GM12878 (cell line): ENCODE results near the gene CD68. TPM values are rescaled to one million over a fixed set of nuclear protein-coding genes. Genes with fewer than 3 reads are reported as not detected.
A peak's percentile ranks its signal among the peaks of the same experiment; 100 is the strongest.

Experiments used
- ATAC-seq: fragments of 200-7000 bp; cut with Tn5 transposase; 3 replicates; pipeline ENCODE4 v1.9.1; 2020; ENCODE audit warnings: mild to moderate bottlenecking, moderate library complexity
- BruUV-seq: library from RNA; stranded (reverse); fragments of 400-500 nt; replicated peaks from 2 replicates; lab custom pipeline; 2021; lab: Mats Ljungman, UMichigan
- CTCF ChIA-PET: fragments of 300-600 bp; sonication (Branson Sonifier 250); formaldehyde crosslinking; extraction: SDS; loops from one replicate; lab custom pipeline; 2021; ENCODE audit warnings: inconsistent platforms; lab: Yijun Ruan, JAX
- POLR2A ChIA-PET: fragments of 350-600 bp; formaldehyde crosslinking; extraction: SDS; loops from one replicate; lab custom pipeline; 2021; ENCODE audit warnings: inconsistent platforms; lab: Charles Lee
- RAD21 ChIA-PET: fragments of 300-600 bp; sonication (Branson Sonifier 250); formaldehyde crosslinking; loops from one replicate; lab custom pipeline; 2023; ENCODE audit warnings: antibody characterized with exemption; ENCODE audit not compliant: unreplicated experiment; lab: Charles Lee
- SMC1A ChIA-PET: fragments of 300-600 bp; sonication (Branson Sonifier 250); formaldehyde crosslinking; loops from one replicate; lab custom pipeline; 2023; ENCODE audit not compliant: unreplicated experiment, uncharacterized antibody; lab: Charles Lee
- DNase-seq: peaks from one replicate; pipeline ENCODE4 v3.0.0-alpha.2; 2011; ENCODE audit warnings: low read depth, low spot score
- FAIRE-seq: peaks from 3 replicates; lab custom pipeline; 2011; peaks lifted over from hg19 to GRCh38; lab: Jason Lieb, UNC
- H2AFZ ChIP-seq: 2 replicates; pipeline ENCODE4 v1.6.0; 2011; ENCODE audit warnings: low read depth, low read length, control low read depth; ENCODE audit not compliant: control insufficient read depth
- H3K27ac ChIP-seq: 2 replicates; pipeline ENCODE4 v1.5.1; 2011; ENCODE audit warnings: control low read depth; ENCODE audit not compliant: control insufficient read depth, insufficient read depth
- H3K27me3 ChIP-seq, 2 experiments: replicated peaks in 1 of 2; 2 replicates each; pipeline versions ENCODE4 v1.6.0 to v1.6.1; 2011; ENCODE audit warnings: low read length in 1 of 2; ENCODE audit not compliant: control insufficient read depth in 2 of 2, insufficient read depth in 2 of 2
- H3K36me3 ChIP-seq, 2 experiments: 2 replicates each; pipeline ENCODE4 v1.5.1; 2011; ENCODE audit warnings: low read length in 1 of 2; ENCODE audit not compliant: control insufficient read depth in 2 of 2, insufficient read depth in 2 of 2
- H3K4me1 ChIP-seq: 2 replicates; pipeline ENCODE4 v1.6.1; 2011; ENCODE audit warnings: mild to moderate bottlenecking, low read length, moderate library complexity, mixed read lengths; ENCODE audit not compliant: control insufficient read depth, insufficient read depth
- H3K4me2 ChIP-seq: 2 replicates; pipeline ENCODE4 v1.6.0; 2011; ENCODE audit warnings: control low read depth; ENCODE audit not compliant: control insufficient read depth, insufficient read depth
- H3K4me3 ChIP-seq: fragments of 200-600 bp; sonication (generic); 2 replicates; pipeline ENCODE4 v1.5.1; 2016
- H3K79me2 ChIP-seq: 2 replicates; pipeline ENCODE4 v1.6.0; 2011; ENCODE audit warnings: low read length; ENCODE audit not compliant: control insufficient read depth, insufficient read depth
- H3K9ac ChIP-seq: 2 replicates; pipeline ENCODE4 v1.8.0; 2011; ENCODE audit warnings: low read length, control low read depth, mixed read lengths; ENCODE audit not compliant: control insufficient read depth, insufficient read depth
- H3K9me3 ChIP-seq: replicated peaks from 3 replicates; pipeline ENCODE4 v1.5.1; 2011; ENCODE audit warnings: mild to moderate bottlenecking, low read length; ENCODE audit not compliant: control insufficient read depth, insufficient read depth
- H4K20me1 ChIP-seq: 2 replicates; pipeline ENCODE4 v1.6.0; 2011; ENCODE audit not compliant: control insufficient read depth, insufficient read depth
- BCLAF1 ChIP-seq: fragments of 450-650 bp; IDR thresholded peaks from 2 replicates; pipeline ENCODE4 v1.6.1; 2017; ENCODE audit warnings: antibody characterized with exemption, mild to moderate bottlenecking, moderate library complexity
- BHLHE40 ChIP-seq, 2 experiments: fragments of 450-650 bp in 1 of 2; IDR thresholded peaks; 2 replicates each; pipeline ENCODE4 v1.6.1; 2011 to 2017; ENCODE audit warnings: low read depth in 2 of 2, borderline replicate concordance in 1 of 2, improper control_type of control experiment in 1 of 2, low read length in 1 of 2, mild to moderate bottlenecking in 1 of 2
- EGR1 ChIP-seq, 2 experiments: IDR thresholded peaks; 1 replicate in 1 of 2; 2 replicates in 1 of 2; pipeline ENCODE4 v1.6.1; 2011 to 2012; ENCODE audit warnings: low read depth in 2 of 2, low read length in 2 of 2, borderline replicate concordance in 1 of 2, mild to moderate bottlenecking in 1 of 2, moderate library complexity in 1 of 2
- FOXM1 ChIP-seq: IDR thresholded peaks from 2 replicates; pipeline ENCODE4 v1.6.1; 2012; ENCODE audit warnings: low read depth, mild to moderate bottlenecking, inconsistent platforms, low read length, moderate library complexity
- GATAD2B ChIP-seq: fragments of 450-650 bp; conservative IDR thresholded peaks from 2 replicates; pipeline ENCODE4 v1.6.1; 2017; ENCODE audit warnings: low read depth, mild to moderate bottlenecking, moderate library complexity
- IKZF2 ChIP-seq, 2 experiments: fragments of 450-650 bp; IDR thresholded peaks; 2 replicates each; pipeline ENCODE4 v1.6.1; 2017; ENCODE audit warnings: mild to moderate bottlenecking in 2 of 2, moderate library complexity in 2 of 2
- KAT2A ChIP-seq: conservative IDR thresholded peaks from 2 replicates; pipeline ENCODE4 v1.6.1; 2011; ENCODE audit warnings: low read depth, low read length; ENCODE audit not compliant: control insufficient read depth
- LARP7 ChIP-seq: fragments of 450-650 bp; IDR thresholded peaks from 2 replicates; pipeline ENCODE4 v1.6.1; 2017; ENCODE audit warnings: mild to moderate bottlenecking
- MYB ChIP-seq: fragments of 150-350 bp; IDR thresholded peaks from 2 replicates; pipeline ENCODE4 v1.6.1; 2014; ENCODE audit warnings: mild to moderate bottlenecking, low read depth, low read length, borderline replicate concordance
- NBN ChIP-seq: fragments of 450-650 bp; IDR thresholded peaks from 2 replicates; pipeline ENCODE4 v1.6.1; 2016
- POLR2AphosphoS2 ChIP-seq: IDR thresholded peaks from 2 replicates; pipeline ENCODE4 v1.6.1; 2011; ENCODE audit warnings: low read depth, mild to moderate bottlenecking, low read length, improper control_type of control experiment, moderate library complexity
- RB1 ChIP-seq: fragments of 450-650 bp; formaldehyde crosslinking; IDR thresholded peaks from 2 replicates; pipeline ENCODE4 v1.6.1; 2017; ENCODE audit warnings: mild to moderate bottlenecking, borderline replicate concordance
- RELB ChIP-seq: fragments of 450-650 bp; IDR thresholded peaks from 2 replicates; pipeline ENCODE4 v1.6.1; 2017; ENCODE audit warnings: low read depth, mild to moderate bottlenecking, moderate library complexity
- WGBS: methylation state at CpG from one replicate; pipeline ENCODE4 v1.1.6; 2016; ENCODE audit warnings: low lambda C conversion rate; ENCODE audit not compliant: insufficient replicate concordance, insufficient coverage; ENCODE audit errors: missing lambda C conversion rate; 5-methylcytosine and 5-hydroxymethylcytosine counted together
- in situ Hi-C: fragments of 300-500 bp; cut with MboI; formaldehyde crosslinking; loops from 9 replicates; pipeline ENCODE4 v1.14.3; 2018; ENCODE audit warnings: mixed read lengths
- intact Hi-C: fragments of 100-400 bp; cut with micrococcal nuclease; formaldehyde crosslinking; loops from one replicate; pipeline ENCODE4 v1.14.2; 2022; ENCODE audit not compliant: unreplicated experiment
- polyA plus RNA-seq, 11 experiments: library from polyadenylated mRNA; depleted of rRNA in 4 of 11; unstranded in 6 of 11; stranded (reverse) in 5 of 11; fragments of >200 nt; fragmentation: Nextera tagmentation in 4 of 11; fragmentation: Illumina TruSeq in 1 of 11; extraction: Ambion mirVana in 4 of 11; extraction: Trizol in 1 of 11; gene quantifications; 1 replicate in 1 of 11; 2 replicates in 10 of 11; pipeline versions ENCODE4 v1.2.1 to v1.2.3, GENCODE V29; 2011 to 2016; ENCODE audit warnings: inconsistent platforms in 2 of 11, missing spikeins in 2 of 11, low read depth in 1 of 11
- total RNA-seq, 4 experiments: library from RNA; depleted of rRNA in 3 of 4; stranded (reverse); fragments of >200 nt in 3 of 4; fragmentation: Illumina TruSeq in 1 of 4; extraction: Trizol in 1 of 4; gene quantifications; 2 replicates each; pipeline versions ENCODE4 v1.2.1 to v1.2.3, GENCODE V29; 2013 to 2021
- TF ChIP-seq, protein P1 (sequence below): fragments of 450-650 bp; formaldehyde crosslinking; IDR thresholded peaks from 2 replicates; pipeline ENCODE4 v1.5.0; 2022; ENCODE audit warnings: mild to moderate bottlenecking, missing genetic modification characterization

The CD68 gene
- total and polyA plus RNA-seq, 10 of the 15 experiments (the other 5 are each of a cell fraction or from before 2014, with no cell fraction given), result 2.6 to 6.9 (median 3.8) TPM

GRCh38 chr17:7579834-7580603 lies 581 bp downstream of the CD68 start:
- WGBS, result 42% methylated on average over 12 of the region's 12 CpGs
- Histone ChIP-seq H3K36me3 (peaks cover 28 to 39% of the 10 kb centered on the region in 2 experiments), H3K9ac (peak overlapping the region; percentile 32), H3K4me1 (peaks cover 52% of the 10 kb centered on the region), H3K4me3 (no peak overlapping the region), H4K20me1 (peaks cover 13% of the 10 kb centered on the region), H3K27ac (peak overlapping the region; percentile 78), H3K79me2 (peaks cover 48% of the 10 kb centered on the region), H3K4me2 (peak overlapping the region; percentile 52), H2AFZ (no peak overlapping the region), H3K9me3 (no peaks in the 10 kb centered on the region), H3K27me3 (no peaks in the 10 kb centered on the region)
- ATAC-seq (peak; percentile 8), DNase-seq (no peak), FAIRE-seq (no peak)
- in situ Hi-C loops, result no loop called here
- ChIA-PET POLR2A (interaction anchor here (0.6 to 1.8 kb wide), 10 partner anchors 10 to 176 kb away, joined by 3 to 9 read pairs (median 4); partner anchors contain the start of genes FXR2, SENP3, TMEM102 and TMEM256), RAD21 (interaction anchor here (0.7 to 2.2 kb wide), 7 partner anchors 9 to 143 kb away, joined by 3 to 9 read pairs (median 4); partner anchors contain the start of genes FXR2, SAT2, TP53 and WRAP53), SMC1A (interaction anchor here (1.2 to 1.7 kb wide), 3 partner anchors 9 to 30 kb away, joined by 3 to 5 read pairs (median 3); no protein-coding TSS in a partner anchor), CTCF (interaction anchor here (0.9 to 3.8 kb wide), 5 partner anchors 19 to 224 kb away, joined by 3 to 18 read pairs (median 4); partner anchors contain the start of gene SENP3)
- no TSS peak for BruUV-seq
- intact Hi-C loops, result loop anchor here (5.0 kb wide), 1 partner anchor 37 kb away; no protein-coding TSS in a partner anchor
- TF ChIP-seq BCLAF1 (0 out of 2 replicates have a peak, but pooled peaks have one; percentile 10), BHLHE40 (IDR thresholded peaks at IDR 0.05; ENCODE audit: borderline replicate concordance in 1 of 2, low read depth in 2 of 2, low read length in 1 of 2) (peak in 1 of 2 experiments; percentile 3; a peak in 2 of 4 replicates), GATAD2B (no peak), MYB (no peak), RB1 (no peak), LARP7 (peak; percentile 59; the same call in 1 of the 2 replicates), NBN (peak; percentile 43), FOXM1 (no peak), POLR2AphosphoS2 (no peak), IKZF2 (IDR thresholded peaks at IDR 0.05) (peak in 1 of 2 experiments; percentile 21; a peak in 1 of 4 replicates), RELB (no peak), KAT2A (no peak), EGR1 (IDR thresholded peaks at IDR 0.05; ENCODE audit: borderline replicate concordance in 1 of 2, low read depth in 2 of 2, low read length in 2 of 2) (peak in 1 of 2 experiments; percentile 29; a peak in 1 of 3 replicates)
- TF ChIP-seq, protein P1, sequence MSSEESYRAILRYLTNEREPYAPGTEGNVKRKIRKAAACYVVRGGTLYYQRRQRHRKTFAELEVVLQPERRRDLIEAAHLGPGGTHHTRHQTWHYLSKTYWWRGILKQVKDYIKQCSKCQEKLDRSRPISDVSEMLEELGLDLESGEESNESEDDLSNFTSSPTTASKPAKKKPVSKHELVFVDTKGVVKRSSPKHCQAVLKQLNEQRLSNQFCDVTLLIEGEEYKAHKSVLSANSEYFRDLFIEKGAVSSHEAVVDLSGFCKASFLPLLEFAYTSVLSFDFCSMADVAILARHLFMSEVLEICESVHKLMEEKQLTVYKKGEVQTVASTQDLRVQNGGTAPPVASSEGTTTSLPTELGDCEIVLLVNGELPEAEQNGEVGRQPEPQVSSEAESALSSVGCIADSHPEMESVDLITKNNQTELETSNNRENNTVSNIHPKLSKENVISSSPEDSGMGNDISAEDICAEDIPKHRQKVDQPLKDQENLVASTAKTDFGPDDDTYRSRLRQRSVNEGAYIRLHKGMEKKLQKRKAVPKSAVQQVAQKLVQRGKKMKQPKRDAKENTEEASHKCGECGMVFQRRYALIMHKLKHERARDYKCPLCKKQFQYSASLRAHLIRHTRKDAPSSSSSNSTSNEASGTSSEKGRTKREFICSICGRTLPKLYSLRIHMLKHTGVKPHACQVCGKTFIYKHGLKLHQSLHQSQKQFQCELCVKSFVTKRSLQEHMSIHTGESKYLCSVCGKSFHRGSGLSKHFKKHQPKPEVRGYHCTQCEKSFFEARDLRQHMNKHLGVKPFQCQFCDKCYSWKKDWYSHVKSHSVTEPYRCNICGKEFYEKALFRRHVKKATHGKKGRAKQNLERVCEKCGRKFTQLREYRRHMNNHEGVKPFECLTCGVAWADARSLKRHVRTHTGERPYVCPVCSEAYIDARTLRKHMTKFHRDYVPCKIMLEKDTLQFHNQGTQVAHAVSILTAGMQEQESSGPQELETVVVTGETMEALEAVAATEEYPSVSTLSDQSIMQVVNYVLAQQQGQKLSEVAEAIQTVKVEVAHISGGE (CRISPR knock-in tag), result no peak
